HFFc6 (cell line): ENCODE results near the gene CLCNKB. TPM values are rescaled to one million over a fixed set of nuclear protein-coding genes. Genes with fewer than 3 reads are reported as not detected.

Experiments used
- DNase-seq: peaks from one replicate; pipeline ENCODE4 v3.0.0-alpha.2; 2018
- H3K27ac Mint-ChIP-seq: 2 replicates; pipeline ENCODE4 v1.8.0; 2020; ENCODE audit warnings: mild to moderate bottlenecking, mixed read lengths
- H3K27me3 Mint-ChIP-seq: 2 replicates; pipeline ENCODE4 v1.8.0; 2021; ENCODE audit warnings: mild to moderate bottlenecking, moderate library complexity, mixed read lengths; ENCODE audit not compliant: insufficient read depth
- H3K36me3 Mint-ChIP-seq: 2 replicates; pipeline ENCODE4 v1.8.0; 2021; ENCODE audit warnings: low read depth, mixed read lengths
- H3K4me1 Mint-ChIP-seq: 2 replicates; pipeline ENCODE4 v1.8.0; 2020; ENCODE audit warnings: low read depth, mixed read lengths
- H3K4me3 Mint-ChIP-seq: 2 replicates; pipeline ENCODE4 v1.8.0; 2020; ENCODE audit warnings: mild to moderate bottlenecking, moderate library complexity, mixed read lengths
- H3K9me3 Mint-ChIP-seq: 2 replicates; pipeline ENCODE4 v1.8.0; 2020; ENCODE audit warnings: mild to moderate bottlenecking, mixed read lengths
- total RNA-seq, 6 experiments: library from RNA; stranded (reverse); fragmentation: NEBNext Ultra II Directional; extraction: Animal tissue kit (Norgen Biotek cat#: 25700); gene quantifications; 2 replicates in 1 of 6; 3 replicates in 5 of 6; pipeline ENCODE4 v1.2.3, GENCODE V29; 2021
- TF ChIP-seq, protein P1 (sequence below): fragments of 200-600 bp; sonication (generic); IDR thresholded peaks from 2 replicates; pipeline ENCODE4 v1.5.0; 2021; ENCODE audit warnings: antibody characterized with exemption, mild to moderate bottlenecking

CLCNKB gene
- total RNA-seq, 6 experiments from 2014 or later: 0.10 to 0.14 TPM; not detected in 4

DNA sequence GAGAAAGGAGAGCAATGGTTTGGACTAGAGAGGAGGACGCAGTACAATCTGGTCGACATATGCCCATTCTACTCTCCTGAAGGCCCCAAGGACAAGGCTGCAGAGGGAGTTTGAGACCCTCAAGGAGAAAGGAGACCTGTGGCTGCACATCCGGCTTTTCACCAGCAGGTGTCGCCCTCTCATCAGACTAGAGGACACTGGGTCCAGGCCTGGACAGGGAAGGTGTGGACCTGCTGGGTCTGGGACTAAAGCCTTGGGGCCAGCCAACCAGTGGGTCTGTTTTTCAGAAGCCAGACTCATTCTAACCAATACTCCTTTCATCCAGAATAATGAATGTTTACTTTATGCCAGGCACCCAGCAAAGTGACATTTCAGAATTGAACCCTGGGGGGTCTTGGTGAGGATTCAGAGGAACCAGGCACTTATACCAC, 34.5 kb upstream of the CLCNKB start:
- TF ChIP-seq, protein P1, sequence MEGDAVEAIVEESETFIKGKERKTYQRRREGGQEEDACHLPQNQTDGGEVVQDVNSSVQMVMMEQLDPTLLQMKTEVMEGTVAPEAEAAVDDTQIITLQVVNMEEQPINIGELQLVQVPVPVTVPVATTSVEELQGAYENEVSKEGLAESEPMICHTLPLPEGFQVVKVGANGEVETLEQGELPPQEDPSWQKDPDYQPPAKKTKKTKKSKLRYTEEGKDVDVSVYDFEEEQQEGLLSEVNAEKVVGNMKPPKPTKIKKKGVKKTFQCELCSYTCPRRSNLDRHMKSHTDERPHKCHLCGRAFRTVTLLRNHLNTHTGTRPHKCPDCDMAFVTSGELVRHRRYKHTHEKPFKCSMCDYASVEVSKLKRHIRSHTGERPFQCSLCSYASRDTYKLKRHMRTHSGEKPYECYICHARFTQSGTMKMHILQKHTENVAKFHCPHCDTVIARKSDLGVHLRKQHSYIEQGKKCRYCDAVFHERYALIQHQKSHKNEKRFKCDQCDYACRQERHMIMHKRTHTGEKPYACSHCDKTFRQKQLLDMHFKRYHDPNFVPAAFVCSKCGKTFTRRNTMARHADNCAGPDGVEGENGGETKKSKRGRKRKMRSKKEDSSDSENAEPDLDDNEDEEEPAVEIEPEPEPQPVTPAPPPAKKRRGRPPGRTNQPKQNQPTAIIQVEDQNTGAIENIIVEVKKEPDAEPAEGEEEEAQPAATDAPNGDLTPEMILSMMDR: peak; percentile 100
- no peaks in the 10 kb centered on the region for H3K9me3 Mint-ChIP-seq
- peak; percentile 55 for DNase-seq
- no peak overlapping the region for H3K27ac Mint-ChIP-seq
- no peaks in the 10 kb centered on the region for H3K36me3 Mint-ChIP-seq
- H3K27me3 Mint-ChIP-seq: peaks cover 8% of the 10 kb centered on the region
- peaks cover 34% of the 10 kb centered on the region for H3K4me1 Mint-ChIP-seq
- no peak overlapping the region for H3K4me3 Mint-ChIP-seq

DNA sequence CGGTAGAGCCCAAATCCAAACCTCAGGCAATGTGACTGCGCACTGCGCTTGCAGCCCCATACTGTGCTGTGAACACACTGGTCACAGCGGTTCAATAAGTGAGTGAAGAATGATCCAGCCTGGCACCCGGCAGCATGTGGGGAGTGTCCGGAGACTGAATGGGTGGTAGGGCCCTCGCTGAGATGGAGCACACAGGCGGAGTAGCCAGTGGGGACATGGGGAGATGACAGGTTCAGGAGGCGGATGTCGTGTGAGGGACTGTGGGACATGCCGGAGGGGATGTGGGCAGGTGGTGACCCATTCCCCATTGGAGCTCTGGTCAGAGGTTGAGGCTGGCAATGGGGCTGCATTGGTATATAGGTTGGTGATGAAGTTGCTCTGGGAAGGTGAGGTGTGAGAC, 33.9 kb upstream of the CLCNKB start:
- no peak overlapping the region for H3K27ac Mint-ChIP-seq
- peaks cover 40% of the 10 kb centered on the region for H3K4me1 Mint-ChIP-seq
- H3K36me3 Mint-ChIP-seq: no peaks in the 10 kb centered on the region
- TF ChIP-seq, protein P1: no peak
- no peak overlapping the region for H3K4me3 Mint-ChIP-seq
- H3K27me3 Mint-ChIP-seq: peaks cover 5% of the 10 kb centered on the region
- DNase-seq: no peak
- no peaks in the 10 kb centered on the region for H3K9me3 Mint-ChIP-seq

DNA sequence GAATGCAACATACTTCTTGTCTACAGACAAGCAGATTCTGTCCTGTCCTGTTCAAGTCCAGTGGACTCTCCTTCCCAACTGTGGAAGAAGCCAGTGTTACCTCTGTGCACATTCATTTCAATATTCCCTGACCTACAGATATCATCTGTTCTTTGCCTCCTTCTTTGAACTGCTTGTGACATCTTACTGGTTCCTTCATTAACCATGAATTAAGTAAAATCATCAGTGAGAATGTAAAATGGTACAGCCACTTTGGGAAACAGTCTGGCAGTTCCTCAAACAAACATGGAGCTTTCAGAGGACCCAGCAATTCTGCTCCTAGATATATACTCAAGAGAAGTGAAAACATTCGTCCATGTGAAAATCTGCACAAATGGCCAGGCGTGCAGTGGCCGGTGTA, 32.7 kb upstream of the CLCNKB start:
- H3K36me3 Mint-ChIP-seq: no peaks in the 10 kb centered on the region
- no peaks in the 10 kb centered on the region for H3K9me3 Mint-ChIP-seq
- peaks cover 48% of the 10 kb centered on the region for H3K4me1 Mint-ChIP-seq
- no peak overlapping the region for H3K27ac Mint-ChIP-seq
- peaks cover 4% of the 10 kb centered on the region; the same call in 1 of the 2 replicates for H3K27me3 Mint-ChIP-seq
- no peak for DNase-seq
- H3K4me3 Mint-ChIP-seq: no peak overlapping the region
- TF ChIP-seq, protein P1: no peak

DNA sequence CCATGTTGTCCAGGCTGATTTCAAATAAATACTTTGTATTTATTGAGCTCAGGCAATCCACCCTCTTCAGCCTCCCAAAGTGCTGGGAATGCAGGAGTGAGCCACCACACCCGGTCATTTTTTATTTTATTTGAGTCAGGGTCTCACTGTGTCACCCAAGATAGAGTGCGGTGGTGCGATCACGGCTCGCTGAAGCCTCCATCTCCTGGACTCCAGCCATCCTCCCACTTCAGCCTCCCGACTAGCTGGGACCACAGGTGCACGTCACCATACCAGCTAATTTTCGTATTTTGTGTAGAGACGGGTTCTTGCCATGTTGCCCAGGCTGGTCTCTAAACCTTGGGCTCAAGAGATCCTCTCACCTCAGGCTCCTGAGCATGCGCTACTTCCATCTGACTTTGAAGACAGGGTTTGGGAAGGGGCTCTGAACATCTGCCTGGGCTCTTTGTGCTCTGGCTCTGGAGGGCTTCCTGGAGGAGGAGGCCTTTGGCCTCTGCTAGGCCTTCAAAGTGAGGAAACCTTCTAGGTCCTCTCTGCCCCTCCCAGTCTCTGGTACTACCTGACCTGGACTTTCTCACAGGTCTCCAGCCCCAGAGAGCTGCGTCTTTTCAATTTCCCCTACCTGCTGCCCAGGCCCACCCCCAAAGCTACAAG, 31.5 kb upstream of the CLCNKB start:
- Mint-ChIP-seq H3K4me3 (no peak overlapping the region), H3K27me3 (peaks cover 5% of the 10 kb centered on the region), H3K9me3 (no peaks in the 10 kb centered on the region), H3K36me3 (no peaks in the 10 kb centered on the region), H3K4me1 (peaks cover 40% of the 10 kb centered on the region), H3K27ac (no peak overlapping the region)
- TF ChIP-seq, protein P1: no peak
- DNase-seq: no peak

DNA sequence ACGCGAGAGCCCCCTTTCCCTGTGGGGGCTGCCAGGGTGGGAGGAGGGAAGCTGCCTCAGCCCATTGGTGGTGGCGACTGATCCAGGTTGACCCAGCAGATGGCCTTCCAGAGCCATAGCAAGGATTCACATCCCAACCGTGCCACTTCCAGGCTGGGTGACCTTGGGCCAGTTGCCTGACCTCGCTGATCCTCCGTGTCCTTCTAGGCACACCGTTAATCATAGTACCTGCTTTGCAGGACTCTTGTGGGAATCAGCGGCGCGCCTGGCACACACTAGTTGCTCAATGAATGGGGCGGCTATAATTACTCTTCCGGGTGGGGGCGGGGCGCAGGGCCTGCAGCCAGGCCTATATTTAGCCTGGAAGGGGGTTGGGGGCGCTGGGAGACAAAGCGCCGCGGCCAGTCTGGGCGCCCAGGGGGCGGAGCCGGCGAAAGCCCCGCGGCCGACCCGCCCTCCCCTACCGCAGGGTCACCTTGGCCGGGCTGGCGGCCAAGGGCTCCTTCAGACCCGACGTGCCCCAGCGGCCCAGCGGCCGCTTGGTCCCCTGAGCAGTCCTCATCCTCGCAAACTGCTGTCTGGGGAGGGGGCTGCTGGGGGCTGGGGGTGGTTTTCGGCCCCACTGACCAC, 30.9 kb upstream of the CLCNKB start:
- no peaks in the 10 kb centered on the region for H3K9me3 Mint-ChIP-seq
- H3K4me1 Mint-ChIP-seq: peaks cover 38% of the 10 kb centered on the region
- peak overlapping the region; percentile 36; the same call in 1 of the 2 replicates for H3K4me3 Mint-ChIP-seq
- TF ChIP-seq, protein P1: 0 out of 2 replicates have a peak, but pooled peaks have one; percentile 21
- DNase-seq: peak; percentile 8
- H3K27me3 Mint-ChIP-seq: peaks cover 5% of the 10 kb centered on the region
- H3K27ac Mint-ChIP-seq: no peak overlapping the region
- H3K36me3 Mint-ChIP-seq: no peaks in the 10 kb centered on the region
